Endothelial cell (in vitro differentiated cells): ENCODE data around the gene FOXL3. TPM values are rescaled to one million over a fixed set of nuclear protein-coding genes. Genes with fewer than 3 reads are reported as not detected.
"Not testable (repeated sequence)": the region's sequence is repeated elsewhere in the genome, so short reads cannot be mapped to it uniquely, and the experiment has no call there.

Experiments
- DNase-seq: peaks from one replicate; pipeline ENCODE4 v3.0.0; 2021; ENCODE audit warnings: low spot score
- H3K27ac Mint-ChIP-seq: one replicate; pipeline ENCODE4 v1.8.0; 2021; ENCODE audit warnings: mixed read lengths, inconsistent platforms; ENCODE audit not compliant: unreplicated experiment
- H3K27me3 Mint-ChIP-seq: one replicate; pipeline ENCODE4 v1.8.0; 2021; ENCODE audit warnings: mild to moderate bottlenecking, moderate library complexity, mixed read lengths, inconsistent platforms; ENCODE audit not compliant: unreplicated experiment
- H3K36me3 Mint-ChIP-seq: one replicate; pipeline ENCODE4 v1.8.0; 2021; ENCODE audit warnings: mild to moderate bottlenecking, low read depth, mixed read lengths, inconsistent platforms; ENCODE audit not compliant: unreplicated experiment
- H3K4me1 Mint-ChIP-seq: one replicate; pipeline ENCODE4 v1.8.0; 2021; ENCODE audit warnings: mild to moderate bottlenecking, mixed read lengths, inconsistent platforms; ENCODE audit not compliant: unreplicated experiment
- H3K4me3 Mint-ChIP-seq: one replicate; pipeline ENCODE4 v1.8.0; 2021; ENCODE audit warnings: mild to moderate bottlenecking, mixed read lengths, inconsistent platforms; ENCODE audit not compliant: unreplicated experiment
- H3K9me3 Mint-ChIP-seq: one replicate; pipeline ENCODE4 v1.8.0; 2021; ENCODE audit warnings: mixed read lengths, inconsistent platforms; ENCODE audit not compliant: unreplicated experiment
- CTCF ChIP-seq: fragments of 200-600 bp; sonication (generic); IDR thresholded peaks from one replicate; pipeline ENCODE4 v1.5.0; 2021; ENCODE audit warnings: antibody characterized with exemption; ENCODE audit not compliant: unreplicated experiment
- long read RNA-seq: library from polyadenylated mRNA; unstranded; transcript quantifications from one replicate; pipeline ENCODE4 v2.0.0, GENCODE V29; 2020; ENCODE audit not compliant: unreplicated experiment
- total RNA-seq: library from RNA; stranded (reverse); fragmentation: NEBNext Ultra II Directional; extraction: Animal tissue kit (Norgen Biotek cat#: 25700); gene quantifications from one replicate; pipeline ENCODE4 v1.2.1, GENCODE V29; 2021; ENCODE audit not compliant: unreplicated experiment

The FOXL3 gene
- total RNA-seq: not detected
- long read RNA-seq: 0 reads

- Mint-ChIP-seq H3K4me1 (no peaks in the 10 kb centered on the region), H3K27me3 (peaks cover 7% of the 10 kb centered on the region), H3K4me3 (peak within 1 kb of the TSS; percentile 42), H3K27ac (no peak within 1 kb of the TSS), H3K9me3 (peaks cover 8% of the 10 kb centered on the region), H3K36me3 (peaks cover 3% of the 10 kb centered on the region)
- TF ChIP-seq CTCF: no peak
- DNase-seq: no peak
Observed at GRCh38 chr7:289756-290553, at the start of gene FOXL3. Gene FOXL3 (plus strand): TSS chr7:290170. CDS start chr7:290170, 0 bp downstream.

GRCh38 chr7:240887-241421, 49.0 kb upstream of the FOXL3 start:
- Mint-ChIP-seq H3K4me3 (no peak overlapping the region), H3K36me3 (no peaks in the 10 kb centered on the region), H3K27me3 (peaks cover 1% of the 10 kb centered on the region), H3K27ac (no peak overlapping the region), H3K4me1 (no peaks in the 10 kb centered on the region), H3K9me3 (no peaks in the 10 kb centered on the region)
- TF ChIP-seq CTCF: no peak
- DNase-seq: no peak

DNA sequence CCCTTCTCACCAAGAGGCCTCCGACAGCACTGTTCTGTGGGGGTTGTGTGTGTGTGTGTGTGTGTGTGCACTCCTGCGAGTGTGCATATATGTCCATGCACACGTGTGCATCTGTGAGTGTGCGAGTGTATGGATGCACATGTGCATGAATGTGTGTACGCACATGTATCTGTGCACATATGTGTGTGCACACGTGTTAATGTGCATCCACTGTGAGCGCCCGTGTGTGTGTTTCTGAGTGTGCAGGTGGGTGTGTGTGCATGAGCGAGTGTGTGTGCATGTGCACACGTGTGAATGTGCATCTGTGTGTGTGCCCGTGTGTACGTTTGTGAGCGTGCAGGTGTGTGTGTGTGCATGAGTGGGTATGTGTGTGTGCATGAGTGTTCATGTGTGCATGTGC, 48.5 kb upstream of the FOXL3 start:
- DNase-seq: no peak
- Mint-ChIP-seq H3K4me1 (no peaks in the 10 kb centered on the region), H3K27me3 (peaks cover 3% of the 10 kb centered on the region), H3K27ac (no peak overlapping the region), H3K4me3 (no peak overlapping the region), H3K36me3 (no peaks in the 10 kb centered on the region), H3K9me3 (no peaks in the 10 kb centered on the region)
- TF ChIP-seq CTCF: no peak

GRCh38 chr7:242826-243579, 47.0 kb upstream of the FOXL3 start:
- not testable (repeated sequence) for H3K27me3 Mint-ChIP-seq, H3K9me3 Mint-ChIP-seq, H3K36me3 Mint-ChIP-seq, H3K27ac Mint-ChIP-seq, DNase-seq, H3K4me1 Mint-ChIP-seq, H3K4me3 Mint-ChIP-seq

GRCh38 chr7:243580-243978, 46.4 kb upstream of the FOXL3 start:
- H3K27ac Mint-ChIP-seq, H3K4me1 Mint-ChIP-seq, H3K4me3 Mint-ChIP-seq, DNase-seq, H3K9me3 Mint-ChIP-seq, H3K36me3 Mint-ChIP-seq, H3K27me3 Mint-ChIP-seq: not testable (repeated sequence)
